Right cardiac atrium (tissue), 5 donors: ENCODE data around the gene HTR3B. TPM values are rescaled to one million over a fixed set of nuclear protein-coding genes. Genes with fewer than 3 reads are reported as not detected.

Source experiments
- ATAC-seq, 2 donors: fragments of 200-7000 bp; cut with Tn5 transposase; one replicate each; pipeline versions ENCODE4 v1.8.0 to v1.9.1; 2020; ENCODE audit warnings: moderate library complexity in 2 of 2, mild to moderate bottlenecking in 1 of 2
- DNase-seq, 3 donors: peaks; one replicate each; pipeline ENCODE4 v3.0.0-alpha.2; 2020
- H3K27ac ChIP-seq: one replicate; pipeline ENCODE4 v1.5.1; 2013; ENCODE audit warnings: mild to moderate bottlenecking, low read length, control low read depth, moderate library complexity
- H3K27me3 ChIP-seq: one replicate; pipeline ENCODE4 v1.6.1; 2013; ENCODE audit not compliant: control insufficient read depth, insufficient read depth
- H3K4me1 ChIP-seq: one replicate; pipeline ENCODE4 v1.6.1; 2013; ENCODE audit warnings: low read length; ENCODE audit not compliant: control insufficient read depth, insufficient read depth
- H3K4me3 ChIP-seq: one replicate; pipeline ENCODE4 v1.5.1; 2013; ENCODE audit warnings: low read length, control low read depth
- H3K9me3 ChIP-seq: one replicate; pipeline ENCODE4 v1.6.1; 2013; ENCODE audit warnings: low read length; ENCODE audit not compliant: control insufficient read depth
- WGBS: extraction: QIAGEN DNeasy Blood & Tissue Kit; methylation state at CpG from one replicate; pipeline ENCODE4 v1.1.7; 2013; 5-methylcytosine and 5-hydroxymethylcytosine counted together
- intact Hi-C, 4 donors: fragments of 100-400 bp; cut with DNase I; formaldehyde crosslinking; loops; one replicate each; pipeline versions ENCODE4 v1.11.0 to v1.14.0; 2022 to 2023
- polyA plus RNA-seq: library from polyadenylated mRNA; stranded (reverse); fragments of 200-250 nt; gene quantifications from one replicate; pipeline ENCODE4 v1.2.3, GENCODE V29; 2013
- total RNA-seq, 4 donors: library from RNA; stranded (reverse); fragmentation: NEBNext Ultra II Directional; extraction: Animal tissue kit (Norgen Biotek cat#: 25700); gene quantifications; one replicate each; pipeline ENCODE4 v1.2.1, GENCODE V29; 2021
- donor health status: healthy with polysubstance abuse.
- donor health status: DM: no; HTN: yes; CAD: no.
- donor health status: DM: no; HTN: no; CAD: no.
- donor health status: DM: no; HTN: yes; CAD: no; lungs with severe emphysema.
- donor health status: DM: yes; HTN: yes; CAD: no.

The HTR3B gene
- total and polyA plus RNA-seq, 5 donors = not detected

GRCh38 chr11:113991170-113991569 lies 86.6 kb downstream of the HTR3B start:
- H3K4me1 ChIP-seq = no peaks in the 10 kb centered on the region
- H3K27ac ChIP-seq = no peak overlapping the region
- no peaks in the 10 kb centered on the region for H3K27me3 ChIP-seq
- H3K4me3 ChIP-seq = no peak overlapping the region
- no peaks in the 10 kb centered on the region for H3K9me3 ChIP-seq
- WGBS = 10% methylated on average over 4 of the region's 4 CpGs
- intact Hi-C loops = loop anchor here in 2 of 4 donors (10.0 kb wide), 2 partner anchors 96 to 274 kb away; no protein-coding TSS in a partner anchor
- ATAC-seq (no peak), DNase-seq (peak; percentile 41 to 77 (median 69))

DNA sequence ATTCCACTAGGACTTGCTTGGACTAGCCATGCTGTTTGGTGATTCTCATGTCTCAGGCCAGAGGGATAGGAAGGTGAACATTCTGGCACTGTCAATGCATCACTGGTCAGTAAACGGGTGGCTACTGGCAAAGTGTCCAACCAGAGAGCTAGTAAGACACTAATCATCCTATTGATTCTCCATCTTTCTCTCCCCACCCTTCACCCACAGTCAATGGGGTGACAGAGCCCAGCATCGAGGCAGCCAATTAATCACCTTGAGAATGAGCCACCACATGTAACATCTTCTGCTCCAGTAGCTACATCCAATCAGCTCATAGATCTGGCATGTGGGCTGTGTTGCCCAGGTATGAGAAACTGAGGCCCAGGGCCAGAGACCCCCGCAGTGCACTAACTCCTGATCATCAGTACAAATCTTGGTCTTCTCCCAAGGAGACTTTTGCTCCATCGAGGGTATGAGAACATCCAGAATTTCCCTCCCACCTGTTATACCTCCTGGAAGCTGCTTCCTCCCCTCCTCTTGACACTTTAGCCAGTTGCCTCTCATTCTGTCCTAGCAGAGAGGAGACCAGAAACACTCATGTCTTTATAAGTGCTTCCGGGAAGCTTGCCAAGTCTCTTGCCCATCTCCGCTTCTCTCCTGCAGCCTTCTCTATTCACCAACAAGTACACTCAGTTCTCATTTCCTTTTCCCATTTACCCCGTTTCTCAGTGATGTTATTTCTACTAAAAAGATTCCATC lies 87.3 kb downstream of the HTR3B start:
- Histone ChIP-seq H3K4me3 (no peak overlapping the region), H3K4me1 (no peaks in the 10 kb centered on the region), H3K9me3 (no peaks in the 10 kb centered on the region), H3K27me3 (no peaks in the 10 kb centered on the region), H3K27ac (no peak overlapping the region)
- ATAC-seq (no peak), DNase-seq (no peak)
- WGBS = 50% methylated on average over 7 of the region's 7 CpGs
- intact Hi-C loops = loop anchor here in 2 of 4 donors (10.0 kb wide), 2 partner anchors 97 to 273 kb away; no protein-coding TSS in a partner anchor

GRCh38 chr11:113992459-113993110 lies 88.0 kb downstream of the HTR3B start:
- Histone ChIP-seq H3K9me3 (no peaks in the 10 kb centered on the region), H3K27me3 (no peaks in the 10 kb centered on the region), H3K27ac (no peak overlapping the region), H3K4me1 (no peaks in the 10 kb centered on the region), H3K4me3 (no peak overlapping the region)
- no peak for ATAC-seq
- intact Hi-C loops = loop anchor here in 2 of 4 donors (10.0 kb wide), 2 partner anchors 98 to 272 kb away; no protein-coding TSS in a partner anchor
- no peak for DNase-seq
- 23% methylated on average over 7 of the region's 7 CpGs for WGBS

DNA sequence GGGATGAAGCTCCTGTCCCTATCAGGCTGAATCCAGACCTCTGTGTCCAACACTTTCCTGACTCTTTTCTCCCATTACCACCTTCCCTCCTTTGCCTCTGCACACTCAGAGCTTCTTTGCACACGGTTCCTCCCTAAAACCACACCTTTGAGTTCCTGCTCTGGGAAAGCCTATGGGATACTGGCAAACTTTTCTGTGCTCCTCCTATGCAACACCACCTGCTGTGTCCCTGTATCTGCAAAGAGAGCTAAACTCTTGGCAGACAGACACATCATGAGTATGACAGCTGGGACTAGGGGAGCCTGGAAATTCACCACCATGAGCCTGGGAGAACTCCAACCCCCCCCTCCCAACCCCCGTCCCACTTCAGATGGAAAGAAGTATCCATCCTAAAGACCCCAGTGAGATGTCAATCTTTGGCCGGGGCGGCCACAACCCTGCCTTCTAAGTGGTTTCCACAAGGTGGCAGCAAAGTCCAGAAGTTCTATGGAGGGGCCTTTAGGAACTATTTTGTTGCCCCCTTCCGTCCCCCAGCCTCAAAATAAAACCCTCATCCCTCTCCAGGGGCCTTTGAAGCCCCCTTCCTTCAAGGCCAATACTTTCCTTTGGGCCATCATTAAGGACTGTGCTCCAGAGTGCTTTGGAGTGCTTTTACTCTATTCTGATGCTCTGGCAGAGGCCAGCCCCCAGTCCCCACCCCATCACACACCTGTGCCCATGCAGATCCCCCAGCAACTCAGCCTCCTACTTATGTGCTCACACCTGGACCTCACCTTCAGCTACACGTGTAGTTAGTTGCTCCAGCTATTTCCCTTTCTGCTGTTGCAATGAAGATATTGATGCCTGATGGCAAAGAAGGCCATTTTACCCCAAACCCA lies 89.7 kb downstream of the HTR3B start:
- DNase-seq = peak in 1 of 3 donors; percentile 58
- intact Hi-C loops = loop anchor here in 3 of 4 donors (2.0 to 10.0 kb wide), 4 partner anchors 100 to 270 kb away; no protein-coding TSS in a partner anchor
- no peaks in the 10 kb centered on the region for H3K27me3 ChIP-seq
- peak in 1 of 2 donors; percentile 26 for ATAC-seq
- H3K27ac ChIP-seq = no peak overlapping the region
- no peak overlapping the region for H3K4me3 ChIP-seq
- no peaks in the 10 kb centered on the region for H3K4me1 ChIP-seq
- H3K9me3 ChIP-seq = no peaks in the 10 kb centered on the region
- 4% methylated on average over 6 of the region's 6 CpGs for WGBS

Other genes starting within 250 kb of the HTR3B start
- under 1 TPM; 0.17 to 0.65 (median 0.39) TPM for gene TMPRSS5, start 198.5 kb upstream of the HTR3B start, total RNA-seq
- gene TMPRSS5, start 198.5 kb upstream of the HTR3B start, polyA plus RNA-seq = 1.6 TPM
- 10 to 100 TPM in 1 of 4 donors, 1 to 10 TPM in 3; 9.1 to 10.2 (median 9.5) TPM for gene ZW10, start 131.1 kb upstream of the HTR3B start, total RNA-seq
- 4.2 TPM for gene ZW10, start 131.1 kb upstream of the HTR3B start, polyA plus RNA-seq
- gene CLDN25, start 125.0 kb upstream of the HTR3B start, total RNA-seq = not detected
- gene CLDN25, start 125.0 kb upstream of the HTR3B start, polyA plus RNA-seq = not detected
- gene USP28, start 29.2 kb upstream of the HTR3B start, total RNA-seq = 100 to 1,000 TPM in 2 of 4 donors, 10 to 100 TPM in 2; 93.6 to 109 (median 99.9) TPM
- gene USP28, start 29.2 kb upstream of the HTR3B start, polyA plus RNA-seq = 39.8 TPM
- not detected for gene HTR3A, start 70.3 kb downstream of the HTR3B start, total RNA-seq
- 0.09 TPM for gene HTR3A, start 70.3 kb downstream of the HTR3B start, polyA plus RNA-seq
- 10 to 100 TPM; 61.5 to 89.7 (median 79.4) TPM for gene ZBTB16, start 154.9 kb downstream of the HTR3B start, total RNA-seq
- 49.8 TPM for gene ZBTB16, start 154.9 kb downstream of the HTR3B start, polyA plus RNA-seq